ENCODE measurements around the gene SLC25A39.
A peak's percentile ranks its signal among the peaks of the same experiment; 100 is the strongest.
"Not testable (repeated sequence)": the region's sequence is repeated elsewhere in the genome, so short reads cannot be mapped to it uniquely, and the experiment has no call there.

SLC25A39 gene

GRCh38 chr17:44353672-44354331, 29.2 kb upstream of the SLC25A39 start:
- DNase-seq, result peak; percentile 30

GRCh38 chr17:44352828-44353671, 28.4 kb upstream of the SLC25A39 start:
- no peak for DNase-seq

- DNase-seq, result no peak
These were observed 27.6 kb upstream of the SLC25A39 start for GRCh38 chr17:44351961-44352827.

GRCh38 chr17:44351464-44351863, 26.8 kb upstream of the SLC25A39 start:
- DNase-seq, result no peak

- peak; percentile 75 for DNase-seq
These were observed 26.2 kb upstream of the SLC25A39 start for GRCh38 chr17:44350733-44351226.

- DNase-seq, result no peak
These were observed 25.0 kb upstream of the SLC25A39 start for GRCh38 chr17:44349553-44350070.

GRCh38 chr17:44348988-44349364, 24.4 kb upstream of the SLC25A39 start:
- no peak for DNase-seq

GRCh38 chr17:44348234-44348987, 23.8 kb upstream of the SLC25A39 start:
- peak; percentile 29 for DNase-seq

GRCh38 chr17:44347206-44348055, 22.8 kb upstream of the SLC25A39 start:
- DNase-seq, result not testable (repeated sequence)

GRCh38 chr17:44346064-44346844, 21.6 kb upstream of the SLC25A39 start:
- DNase-seq, result no peak

- DNase-seq, result peak; percentile 57
These were observed 20.9 kb upstream of the SLC25A39 start for GRCh38 chr17:44345454-44346026.

GRCh38 chr17:44344939-44345453, 20.4 kb upstream of the SLC25A39 start, which contains the start of gene GRN:
TSS of gene GRN (plus strand) at chr17:44345302. CDS start at chr17:44349165, 3,863 bp downstream.
- peak; percentile 90 for DNase-seq

GRCh38 chr17:44343510-44344209, 19.0 kb upstream of the SLC25A39 start:
- no peak for DNase-seq

GRCh38 chr17:44340553-44340952, 15.9 kb upstream of the SLC25A39 start:
- not testable (repeated sequence) for DNase-seq

- no peak for DNase-seq
These were observed 14.1 kb upstream of the SLC25A39 start for GRCh38 chr17:44338702-44339101.

GRCh38 chr17:44335968-44336367, 11.3 kb upstream of the SLC25A39 start:
- no peak for DNase-seq

GRCh38 chr17:44335564-44335963, 10.9 kb upstream of the SLC25A39 start:
- DNase-seq, result no peak

GRCh38 chr17:44334727-44335126, 10.1 kb upstream of the SLC25A39 start:
- DNase-seq, result no peak

- no peak for DNase-seq
These were observed 9.7 kb upstream of the SLC25A39 start for GRCh38 chr17:44334315-44334714.
